Ovary (tissue), 3 donors: ENCODE data around the gene LYPD6.

Experiments used
- CTCF ChIP-seq, 3 donors: fragments of 450-650 bp in 2 of 3; fragments of 200-600 bp in 1 of 3; IDR thresholded peaks; one replicate each; pipeline versions ENCODE4 v1.5.1 to v1.8.0; 2016 to 2022; ENCODE audit warnings: antibody characterized with exemption in 3 of 3, mild to moderate bottlenecking in 1 of 3
- POLR2A ChIP-seq: fragments of 450-650 bp; IDR thresholded peaks from one replicate; pipeline ENCODE4 v1.6.1; 2017; ENCODE audit warnings: antibody characterized with exemption, mild to moderate bottlenecking, moderate library complexity
- donor health status: DM: no; HTN: no; CAD: no.

- TF ChIP-seq CTCF (IDR thresholded peaks at IDR 0.05): no peak
- TF ChIP-seq POLR2A: no peak
Observed at GRCh38 chr2:149365931-149366583, 35.7 kb downstream of the LYPD6 start.
